HCT116 (cell line): ENCODE measurements around the gene TRIM6. TPM values are rescaled to one million over a fixed set of nuclear protein-coding genes. Genes with fewer than 3 reads are reported as not detected.

Experiments used
- ATAC-seq: fragments of 200-7000 bp; cut with Tn5 transposase; 2 replicates; pipeline ENCODE4 v1.9.1; 2020; ENCODE audit warnings: mild to moderate bottlenecking, moderate library complexity
- BruUV-seq: library from RNA; stranded (reverse); fragments of 400-500 nt; replicated peaks from 2 replicates; lab custom pipeline; 2021; lab: Mats Ljungman, UMichigan
- CTCF ChIA-PET: fragments of 300-600 bp; sonication (Branson Sonifier 250); formaldehyde crosslinking; loops from one replicate; lab custom pipeline; 2021; ENCODE audit warnings: antibody characterized with exemption; lab: Charles Lee
- POLR2A ChIA-PET: fragments of 300-600, 350-600 bp; sonication (Branson Sonifier 250); formaldehyde crosslinking; loops from one replicate; lab custom pipeline; 2021; ENCODE audit warnings: antibody characterized with exemption; lab: Charles Lee
- RAD21 ChIA-PET, 2 experiments: fragments of 300-600 bp; sonication (Branson Sonifier 250); formaldehyde crosslinking; loops; one replicate each; lab custom pipeline; 2023; ENCODE audit warnings: low total read pairs in 2 of 2; ENCODE audit not compliant: uncharacterized antibody in 2 of 2, unreplicated experiment in 2 of 2, low non-redundant PET in 1 of 2; lab: Charles Lee
- DNase-seq: peaks from one replicate; pipeline ENCODE4 v3.0.0-alpha.2; 2010; ENCODE audit warnings: low read depth, low spot score
- H2AFZ ChIP-seq: fragments of 200-600 bp; shearing (Covaris generic), sonication (generic); 2 replicates; pipeline ENCODE4 v1.6.1; 2017; ENCODE audit warnings: low read depth, mixed run types, mixed read lengths, antibody characterized with exemption, low read length; ENCODE audit not compliant: poor library complexity, severe bottlenecking
- H3K27ac ChIP-seq: 2 replicates; pipeline ENCODE4 v1.5.1; 2012; ENCODE audit warnings: low read depth, low read length
- H3K27me3 ChIP-seq: fragments of 200-600 bp; sonication (generic); 2 replicates; pipeline ENCODE4 v1.6.1; 2016; ENCODE audit warnings: mixed run types, low read length, mixed read lengths; ENCODE audit not compliant: insufficient read depth
- H3K36me3 ChIP-seq, 2 experiments: fragments of 200-500 bp in 1 of 2; fragments of 200-600 bp in 1 of 2; sonication (Bioruptor generic) in 1 of 2; sonication (generic) in 1 of 2; 2 replicates each; pipeline versions ENCODE4 v1.5.1 to v1.6.1; 2014 to 2016; ENCODE audit warnings: low read length in 2 of 2, inconsistent platforms in 1 of 2, mixed read lengths in 1 of 2, mixed run types in 1 of 2; ENCODE audit not compliant: insufficient read depth in 2 of 2, control insufficient read depth in 1 of 2
- H3K4me1 ChIP-seq, 2 experiments: fragments of 200-600 bp in 1 of 2; sonication (generic) in 1 of 2; 2 replicates each; pipeline versions ENCODE4 v1.5.1 to v1.6.1; 2012 to 2017; ENCODE audit warnings: low read length in 2 of 2, inconsistent platforms in 1 of 2, mild to moderate bottlenecking in 1 of 2, mixed read lengths in 1 of 2, mixed run types in 1 of 2, moderate library complexity in 1 of 2; ENCODE audit not compliant: insufficient read depth in 2 of 2, control insufficient read depth in 1 of 2
- H3K4me2 ChIP-seq: fragments of 200-600 bp; sonication (generic); 2 replicates; pipeline ENCODE4 v1.6.1; 2017; ENCODE audit warnings: mixed run types, low read length, mixed read lengths
- H3K4me3 ChIP-seq, 2 experiments: fragments of 200-600 bp in 1 of 2; sonication (generic) in 1 of 2; replicated peaks in 1 of 2; 2 replicates each; pipeline ENCODE4 v1.5.1; 2011 to 2016; ENCODE audit warnings: low read length in 2 of 2, control low read depth in 1 of 2, low read depth in 1 of 2, mild to moderate bottlenecking in 1 of 2, mixed read lengths in 1 of 2, mixed run types in 1 of 2
- H3K79me2 ChIP-seq: fragments of 200-600 bp; sonication (generic); 2 replicates; pipeline ENCODE4 v1.6.1; 2017; ENCODE audit warnings: mild to moderate bottlenecking, mixed run types, low read length, moderate library complexity, mixed read lengths; ENCODE audit not compliant: insufficient read depth
- H3K9ac ChIP-seq: fragments of 200-600 bp; sonication (generic); 2 replicates; pipeline ENCODE4 v1.6.1; 2016; ENCODE audit warnings: low read length, mixed read lengths
- H3K9me2 ChIP-seq: fragments of 200-600 bp; sonication (generic), shearing (Covaris generic); 2 replicates; pipeline ENCODE4 v1.6.1; 2017; ENCODE audit warnings: mixed run types, mild to moderate bottlenecking, moderate library complexity; ENCODE audit not compliant: insufficient read depth
- H3K9me3 ChIP-seq, 2 experiments: fragments of 200-500 bp in 1 of 2; fragments of 200-600 bp in 1 of 2; sonication (Bioruptor generic) in 1 of 2; sonication (generic) in 1 of 2; 2 replicates each; pipeline ENCODE4 v1.6.1; 2014 to 2017; ENCODE audit warnings: low read length in 2 of 2, mixed read lengths in 2 of 2, inconsistent platforms in 1 of 2, low read depth in 1 of 2, mild to moderate bottlenecking in 1 of 2, mixed run types in 1 of 2, moderate library complexity in 1 of 2; ENCODE audit not compliant: control insufficient read depth in 1 of 2, insufficient read depth in 1 of 2
- H4K20me1 ChIP-seq: fragments of 200-600 bp; sonication (generic), shearing (Covaris generic); 2 replicates; pipeline ENCODE4 v1.6.1; 2017; ENCODE audit warnings: mixed run types, mild to moderate bottlenecking, moderate library complexity; ENCODE audit not compliant: insufficient read depth
- EGR1 ChIP-seq: IDR thresholded peaks from 2 replicates; pipeline ENCODE4 v1.6.1; 2012; ENCODE audit warnings: low read depth
- EZH2 ChIP-seq: fragments of 200-600 bp; sonication (generic); IDR thresholded peaks from 2 replicates; pipeline ENCODE4 v1.6.1; 2017; ENCODE audit warnings: antibody characterized with exemption, mixed run types
- EZH2phosphoT487 ChIP-seq: fragments of 200-600 bp; IDR thresholded peaks from 2 replicates; pipeline ENCODE4 v1.6.1; 2018; ENCODE audit warnings: antibody characterized with exemption, borderline replicate concordance
- JUND ChIP-seq: IDR thresholded peaks from 2 replicates; pipeline ENCODE4 v1.6.1; 2012
- POLR2AphosphoS5 ChIP-seq: IDR thresholded peaks from 2 replicates; pipeline ENCODE4 v1.6.1; 2011; ENCODE audit warnings: mild to moderate bottlenecking, low read depth, low read length, moderate library complexity
- RAD21 ChIP-seq: IDR thresholded peaks from 2 replicates; pipeline ENCODE4 v1.6.1; 2012; ENCODE audit warnings: low read depth, mild to moderate bottlenecking
- SP1 ChIP-seq: IDR thresholded peaks from 2 replicates; pipeline ENCODE4 v1.6.1; 2012; ENCODE audit warnings: low read depth
- YY1 ChIP-seq: IDR thresholded peaks from 2 replicates; pipeline ENCODE4 v1.6.1; 2011; ENCODE audit warnings: low read length, low read depth, moderate library complexity, mild to moderate bottlenecking; ENCODE audit not compliant: insufficient replicate concordance; ENCODE audit errors: extremely low read depth
- intact Hi-C: fragments of 100-400 bp; cut with micrococcal nuclease; formaldehyde crosslinking; loops from 2 replicates; pipeline ENCODE4 v1.10.0; 2022
- total RNA-seq: library from RNA; stranded (reverse); gene quantifications from one replicate; pipeline ENCODE4 v1.2.1, GENCODE V29; 2021; ENCODE audit not compliant: unreplicated experiment
- TF ChIP-seq, protein P1 (sequence below): IDR thresholded peaks from 2 replicates; pipeline ENCODE4 v1.6.1; 2011; ENCODE audit warnings: mild to moderate bottlenecking, low read length, moderate library complexity; ENCODE audit not compliant: insufficient replicate concordance; ENCODE audit errors: extremely low read depth
- TF ChIP-seq, protein P2 (sequence below), 3 experiments: fragments of 200-600 bp in 1 of 3; sonication (generic) in 1 of 3; IDR thresholded peaks in 2 of 3; conservative IDR thresholded peaks in 1 of 3; 2 replicates each; pipeline ENCODE4 v1.5.1; 2012 to 2017; ENCODE audit warnings: low read depth in 2 of 3, low read length in 2 of 3, antibody characterized with exemption in 1 of 3, borderline replicate concordance in 1 of 3, control low read depth in 1 of 3, mild to moderate bottlenecking in 1 of 3, mixed read lengths in 1 of 3, mixed run types in 1 of 3, moderate library complexity in 1 of 3; ENCODE audit not compliant: insufficient read depth in 1 of 3

Gene TRIM6
- total RNA-seq, 1 experiment from 2014 or later, result 3.0 TPM

DNA sequence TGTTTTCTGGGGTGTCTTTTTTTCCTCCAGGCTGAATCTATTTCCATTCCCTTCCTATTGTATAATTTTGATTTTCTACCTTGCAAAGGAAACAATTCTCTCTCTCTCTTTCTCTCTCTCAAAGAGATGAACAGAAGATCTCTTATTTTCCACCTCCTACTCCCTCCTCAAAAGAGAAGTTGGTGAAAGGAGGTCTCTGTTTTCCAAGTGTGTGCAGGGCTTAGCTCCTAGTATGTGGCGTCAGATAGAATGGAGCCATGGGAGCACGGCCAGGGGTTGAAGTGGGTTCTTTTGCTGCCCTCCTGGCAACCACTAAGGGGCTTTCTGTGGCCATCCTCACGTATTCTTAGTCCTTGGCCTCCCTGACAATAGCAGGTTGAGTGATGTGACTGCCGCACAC lies 28.8 kb downstream of the TRIM6 start (continued):
- TF ChIP-seq, protein P1, sequence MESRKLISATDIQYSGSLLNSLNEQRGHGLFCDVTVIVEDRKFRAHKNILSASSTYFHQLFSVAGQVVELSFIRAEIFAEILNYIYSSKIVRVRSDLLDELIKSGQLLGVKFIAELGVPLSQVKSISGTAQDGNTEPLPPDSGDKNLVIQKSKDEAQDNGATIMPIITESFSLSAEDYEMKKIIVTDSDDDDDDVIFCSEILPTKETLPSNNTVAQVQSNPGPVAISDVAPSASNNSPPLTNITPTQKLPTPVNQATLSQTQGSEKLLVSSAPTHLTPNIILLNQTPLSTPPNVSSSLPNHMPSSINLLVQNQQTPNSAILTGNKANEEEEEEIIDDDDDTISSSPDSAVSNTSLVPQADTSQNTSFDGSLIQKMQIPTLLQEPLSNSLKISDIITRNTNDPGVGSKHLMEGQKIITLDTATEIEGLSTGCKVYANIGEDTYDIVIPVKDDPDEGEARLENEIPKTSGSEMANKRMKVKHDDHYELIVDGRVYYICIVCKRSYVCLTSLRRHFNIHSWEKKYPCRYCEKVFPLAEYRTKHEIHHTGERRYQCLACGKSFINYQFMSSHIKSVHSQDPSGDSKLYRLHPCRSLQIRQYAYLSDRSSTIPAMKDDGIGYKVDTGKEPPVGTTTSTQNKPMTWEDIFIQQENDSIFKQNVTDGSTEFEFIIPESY, result no peak

DNA sequence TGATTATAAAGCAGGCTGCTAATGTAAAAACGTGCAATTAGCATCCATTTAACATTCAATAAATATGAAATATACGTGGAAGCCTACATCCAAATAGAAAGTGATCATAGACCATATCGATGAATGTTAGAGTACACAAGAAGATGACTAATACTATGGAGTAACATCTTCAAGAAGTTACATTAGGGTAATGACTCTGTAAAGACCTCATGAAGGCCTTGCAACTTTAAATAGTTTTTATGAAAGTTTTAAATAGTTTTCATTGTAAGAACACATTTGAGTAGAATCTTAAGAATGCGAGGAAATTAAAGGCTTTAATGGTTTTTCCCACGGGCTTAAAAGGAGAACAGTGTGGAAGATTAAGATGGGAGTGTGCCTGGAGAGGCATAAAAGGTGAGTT lies 29.8 kb downstream of the TRIM6 start:
- POLR2A ChIA-PET, result no interaction called here
- intact Hi-C loops, result no loop called here
- no peak for ATAC-seq
- RAD21 ChIA-PET, result no interaction called here
- H3K9me3 ChIP-seq, result no peaks in the 10 kb centered on the region
- H3K27me3 ChIP-seq, result no peaks in the 10 kb centered on the region
- no peaks in the 10 kb centered on the region for H3K9me2 ChIP-seq
- H3K4me1 ChIP-seq, result peaks cover 1 to 12% of the 10 kb centered on the region in 2 experiments; a peak in 2 of 4 replicates
- TF ChIP-seq POLR2AphosphoS5, result no peak
- TF ChIP-seq JUND, result no peak
- TF ChIP-seq RAD21, result no peak
- no peak for TF ChIP-seq SP1
- no peak for TF ChIP-seq EZH2phosphoT487
- TF ChIP-seq EZH2, result no peak
- no peak for TF ChIP-seq YY1
- TF ChIP-seq, protein P2, sequence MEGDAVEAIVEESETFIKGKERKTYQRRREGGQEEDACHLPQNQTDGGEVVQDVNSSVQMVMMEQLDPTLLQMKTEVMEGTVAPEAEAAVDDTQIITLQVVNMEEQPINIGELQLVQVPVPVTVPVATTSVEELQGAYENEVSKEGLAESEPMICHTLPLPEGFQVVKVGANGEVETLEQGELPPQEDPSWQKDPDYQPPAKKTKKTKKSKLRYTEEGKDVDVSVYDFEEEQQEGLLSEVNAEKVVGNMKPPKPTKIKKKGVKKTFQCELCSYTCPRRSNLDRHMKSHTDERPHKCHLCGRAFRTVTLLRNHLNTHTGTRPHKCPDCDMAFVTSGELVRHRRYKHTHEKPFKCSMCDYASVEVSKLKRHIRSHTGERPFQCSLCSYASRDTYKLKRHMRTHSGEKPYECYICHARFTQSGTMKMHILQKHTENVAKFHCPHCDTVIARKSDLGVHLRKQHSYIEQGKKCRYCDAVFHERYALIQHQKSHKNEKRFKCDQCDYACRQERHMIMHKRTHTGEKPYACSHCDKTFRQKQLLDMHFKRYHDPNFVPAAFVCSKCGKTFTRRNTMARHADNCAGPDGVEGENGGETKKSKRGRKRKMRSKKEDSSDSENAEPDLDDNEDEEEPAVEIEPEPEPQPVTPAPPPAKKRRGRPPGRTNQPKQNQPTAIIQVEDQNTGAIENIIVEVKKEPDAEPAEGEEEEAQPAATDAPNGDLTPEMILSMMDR (IDR thresholded peaks at IDR 0.05 in 2 of 3, conservative IDR thresholded peaks at IDR 0.05 in 1 of 3; ENCODE audit: borderline replicate concordance in 1 of 3, insufficient read depth in 1 of 3, low read depth in 2 of 3, low read length in 2 of 3), result no peak
- TF ChIP-seq EGR1, result no peak
- TF ChIP-seq, protein P1, result no peak
- TF ChIP-seq, all 23 proteins: peak for 0
- Histone ChIP-seq H3K9ac (no peak overlapping the region), H4K20me1 (no peaks in the 10 kb centered on the region), H3K79me2 (no peaks in the 10 kb centered on the region), H3K4me3 (no peak overlapping the region), H3K36me3 (no peaks in the 10 kb centered on the region), H3K27ac (no peak overlapping the region), H2AFZ (no peak overlapping the region), H3K4me2 (no peak overlapping the region)
- CTCF ChIA-PET, result no interaction called here
- BruUV-seq, result no TSS peak
- no peak for DNase-seq
